Measurements from ENCODE around the gene LGR4. TPM values are rescaled to one million over a fixed set of nuclear protein-coding genes. Genes with fewer than 3 reads are reported as not detected.
A peak's percentile ranks its signal among the peaks of the same experiment; 100 is the strongest.

LGR4 gene
- total and polyA plus RNA-seq, 9 of the 15 experiments (the other 6 are each of a cell fraction or from before 2014, with no cell fraction given), result 0.94 to 10.1 (median 5.8) TPM

GRCh38 chr11:27375370-27375769 lies 97.2 kb downstream of the LGR4 start (continued):
- no peak for TF ChIP-seq ELF2 (CRISPR knock-in tag; IDR thresholded peaks at IDR 0.05)
- no peak for TF ChIP-seq GTF2A2 (tag; IDR thresholded peaks at IDR 0.05)
- TF ChIP-seq MTA3 (IDR thresholded peaks at IDR 0.05; ENCODE audit: borderline replicate concordance), result no peak
- no peak for TF ChIP-seq FOXA3 (CRISPR knock-in tag; conservative IDR thresholded peaks at IDR 0.05 in 1 of 2, IDR thresholded peaks at IDR 0.05 in 1 of 2)
- TF ChIP-seq TRIM28 (IDR thresholded peaks at IDR 0.05), result no peak

GRCh38 chr11:27373856-27374602 lies 98.6 kb downstream of the LGR4 start:
- intact Hi-C loops (cut with micrococcal nuclease) (loop anchor here (5.0 kb wide), 1 partner anchor 98 kb away; the partner anchor contains the start of gene LGR4), in situ Hi-C loops (cut with MboI) (loop anchor here (5.0 kb wide), 1 partner anchor 48 kb away; no protein-coding TSS in a partner anchor)
- BruUV-seq (replicated peaks), result no TSS peak
- no peaks in the 10 kb centered on the region; the same call in 2 of the 3 replicates for H3K36me3 ChIP-seq (ENCODE audit: control insufficient read depth, insufficient read depth, low read length)
- no peaks in the 10 kb centered on the region for H3K79me2 ChIP-seq (ENCODE audit: control insufficient read depth, insufficient read depth, low read length)
- FAIRE-seq, result peak; percentile 60
- no peak overlapping the region for H3K4me3 ChIP-seq
- WGBS (ENCODE audit: insufficient coverage, low coverage, missing lambda C conversion rate), result 53% methylated on average over 6 of the region's 6 CpGs
- peaks cover 14 to 34% of the 10 kb centered on the region in 2 experiments; a peak in 4 of 5 replicates for H3K4me1 ChIP-seq (replicated peaks in 1 of 2; ENCODE audit: control insufficient read depth in 2 of 2, insufficient read depth in 2 of 2, low read length in 2 of 2)
- H3K9me1 ChIP-seq (ENCODE audit: control insufficient read depth, insufficient read depth, low read length), result no peaks in the 10 kb centered on the region
- H4K20me1 ChIP-seq (replicated peaks; ENCODE audit: control insufficient read depth, insufficient read depth, low read length), result no peaks in the 10 kb centered on the region
- no peaks in the 10 kb centered on the region for H3K27me3 ChIP-seq (ENCODE audit: control insufficient read depth in 2 of 2, insufficient read depth in 2 of 2, low read length in 2 of 2)
- no peak overlapping the region for H3K9ac ChIP-seq (ENCODE audit: insufficient read depth in 1 of 2, low read depth in 2 of 2, low read length in 2 of 2)
- no peak overlapping the region for H3K4me2 ChIP-seq (ENCODE audit: insufficient read depth, low read length)
- H3K9me3 ChIP-seq (replicated peaks; ENCODE audit: control insufficient read depth, insufficient read depth, low read depth, low read length), result no peaks in the 10 kb centered on the region
- H3K27ac ChIP-seq (ENCODE audit: extremely low read depth, low read depth, low read length), result no peak overlapping the region
- no peak for ATAC-seq
- ChIA-PET POLR2A (interaction anchor here (0.9 to 2.5 kb wide), 4 partner anchors 10 to 20 kb away, joined by 3 to 8 read pairs (median 3); partner anchors contain the start of gene CCDC34), CTCF (ENCODE audit: low intra/inter-chr PET ratio) (no interaction called here)
- DNase-seq (ENCODE audit: extremely low read depth in 1 of 4, low spot score in 3 of 4), result no peak
- H2AFZ ChIP-seq (ENCODE audit: low read depth, low read length), result no peak overlapping the region
- TF ChIP-seq ZNF175 (CRISPR knock-in tag; IDR thresholded peaks at IDR 0.05; ENCODE audit: low read depth) (no peak), XRCC4 (IDR thresholded peaks at IDR 0.05; ENCODE audit: extremely low read depth, insufficient read depth, insufficient read length) (no peak), ZNF436 (CRISPR knock-in tag; IDR thresholded peaks at IDR 0.05) (no peak), CHD4 (IDR thresholded peaks at IDR 0.05; ENCODE audit: insufficient read depth, insufficient replicate concordance, low read depth, low read length, poor library complexity, severe bottlenecking) (no peak), ARID3B (CRISPR knock-in tag; IDR thresholded peaks at IDR 0.05; ENCODE audit: borderline replicate concordance) (no peak), HBP1 (CRISPR knock-in tag; IDR thresholded peaks at IDR 0.05) (no peak), SIN3A (IDR thresholded peaks at IDR 0.05; ENCODE audit: borderline replicate concordance in 2 of 2, control insufficient read depth in 1 of 2, low read depth in 2 of 2, low read length in 2 of 2) (no peak), SLC30A9 (CRISPR knock-in tag; IDR thresholded peaks at IDR 0.05) (no peak), ZNF408 (CRISPR knock-in tag; IDR thresholded peaks at IDR 0.05; ENCODE audit: low read depth) (no peak), HMGN3 (IDR thresholded peaks at IDR 0.05; ENCODE audit: borderline replicate concordance, extremely low read depth, insufficient read length, low read depth, low read length) (no peak), NR2C2 (CRISPR knock-in tag; IDR thresholded peaks at IDR 0.05) (no peak), NR2C2 (tag; IDR thresholded peaks at IDR 0.05) (no peak), XRCC5 (IDR thresholded peaks at IDR 0.05; ENCODE audit: low read depth, low read length) (no peak)
